Stimulated activated CD4-positive, alpha-beta T cell treated with anti-CD3 and anti-CD28 coated beads, Interleukin-15, amount 100 ng/mL, for 1 hour (primary cell): ENCODE data around the gene LMAN1.

Source experiments
- DNase-seq, 2 donors: peaks; one replicate each; pipeline ENCODE4 v3.0.0-alpha.2; 2020; ENCODE audit warnings: low read depth in 1 of 2, low spot score in 1 of 2

The LMAN1 gene

DNA sequence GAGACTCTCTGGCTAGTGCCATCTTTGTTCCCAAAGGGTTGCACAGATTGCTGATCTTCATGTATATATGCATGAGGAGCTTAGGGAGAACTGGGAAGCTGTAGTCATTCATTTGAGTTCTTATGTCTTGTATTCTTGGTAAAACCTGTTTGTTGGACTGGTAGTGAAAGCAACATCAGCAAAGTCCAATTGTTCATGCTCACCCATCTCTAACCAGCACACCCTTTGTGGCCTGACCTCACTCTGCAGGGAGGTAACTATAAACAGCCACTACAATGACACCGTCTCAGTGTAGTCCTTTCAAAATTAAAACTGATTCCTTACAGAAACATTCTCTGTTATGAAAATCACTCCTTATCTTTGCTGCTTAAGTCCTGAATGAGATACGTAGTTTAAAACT, 13.9 kb upstream of the LMAN1 start:
- no peak for DNase-seq

GRCh38 chr18:59360381-59360780, 1.3 kb upstream of the LMAN1 start:
- DNase-seq: no peak

DNA sequence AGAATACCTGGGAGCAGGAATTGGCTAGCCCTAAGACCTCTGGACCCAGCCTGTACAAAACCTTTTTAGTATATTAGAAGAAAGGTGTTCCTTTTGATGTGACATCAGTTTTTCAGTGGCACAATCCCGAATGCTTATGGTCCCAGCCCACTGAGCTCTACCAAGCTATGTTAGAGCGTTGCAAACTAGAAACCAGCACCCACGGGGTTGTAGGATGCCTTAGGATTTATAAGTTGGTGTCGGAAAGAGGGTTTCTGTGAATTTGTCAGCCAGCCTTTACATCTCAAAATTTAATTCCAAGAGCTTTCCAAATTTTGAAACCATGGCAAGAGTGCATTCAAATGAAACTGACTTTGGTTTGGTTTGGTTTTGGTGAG, 499 bp upstream of the LMAN1 start:
- DNase-seq: no peak

GRCh38 chr18:59358414-59358711, 702 bp downstream of the LMAN1 start:
- no peak for DNase-seq

GRCh38 chr18:59357928-59358327, 1.1 kb downstream of the LMAN1 start:
- no peak for DNase-seq

DNA sequence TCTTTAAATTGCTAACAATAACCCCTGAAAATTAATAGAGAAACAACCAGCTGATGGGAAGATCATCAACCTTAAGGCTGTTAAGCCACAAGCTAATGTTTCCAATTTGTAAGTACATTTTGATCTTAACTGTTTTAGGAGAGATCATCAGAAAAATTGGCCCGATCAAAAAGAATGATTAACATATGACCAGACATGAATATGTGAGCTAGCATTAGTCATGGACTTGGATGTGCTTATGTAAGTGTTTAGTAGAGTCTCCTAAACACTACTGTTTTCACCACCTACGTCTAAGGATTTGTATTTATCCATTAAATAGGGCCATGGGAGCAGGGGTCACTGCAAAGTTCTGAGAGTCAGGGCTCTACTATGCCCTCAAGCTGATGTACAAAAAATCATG, 4.3 kb downstream of the LMAN1 start:
- no peak for DNase-seq

DNA sequence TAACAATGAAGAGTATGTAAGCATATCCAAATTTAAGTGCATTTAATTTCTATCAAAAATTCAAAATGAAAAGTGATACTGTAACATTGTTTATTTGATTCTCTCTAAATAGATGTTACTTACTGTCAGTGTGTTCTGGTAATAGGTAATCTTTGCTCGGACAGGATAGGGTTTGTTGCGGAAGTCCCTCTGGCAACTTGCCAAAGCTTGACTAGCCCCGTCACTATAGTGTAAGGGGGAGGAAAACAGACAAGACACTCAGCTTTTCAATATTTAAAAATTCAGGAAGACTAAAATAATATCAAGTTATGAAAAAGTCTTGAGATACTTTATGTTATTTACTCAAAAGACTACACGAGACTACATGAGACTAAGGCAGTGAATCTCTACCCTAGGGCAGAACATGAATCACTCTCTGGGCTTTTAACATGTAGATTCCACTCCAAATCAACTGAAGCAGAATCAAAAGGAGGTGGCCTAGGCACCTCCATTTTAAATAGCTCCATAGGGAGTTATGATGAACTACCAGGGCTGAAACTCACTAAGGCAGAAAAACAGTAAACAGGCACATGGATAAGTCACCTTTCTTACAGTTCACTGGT, 5.9 kb downstream of the LMAN1 start:
- no peak for DNase-seq

DNA sequence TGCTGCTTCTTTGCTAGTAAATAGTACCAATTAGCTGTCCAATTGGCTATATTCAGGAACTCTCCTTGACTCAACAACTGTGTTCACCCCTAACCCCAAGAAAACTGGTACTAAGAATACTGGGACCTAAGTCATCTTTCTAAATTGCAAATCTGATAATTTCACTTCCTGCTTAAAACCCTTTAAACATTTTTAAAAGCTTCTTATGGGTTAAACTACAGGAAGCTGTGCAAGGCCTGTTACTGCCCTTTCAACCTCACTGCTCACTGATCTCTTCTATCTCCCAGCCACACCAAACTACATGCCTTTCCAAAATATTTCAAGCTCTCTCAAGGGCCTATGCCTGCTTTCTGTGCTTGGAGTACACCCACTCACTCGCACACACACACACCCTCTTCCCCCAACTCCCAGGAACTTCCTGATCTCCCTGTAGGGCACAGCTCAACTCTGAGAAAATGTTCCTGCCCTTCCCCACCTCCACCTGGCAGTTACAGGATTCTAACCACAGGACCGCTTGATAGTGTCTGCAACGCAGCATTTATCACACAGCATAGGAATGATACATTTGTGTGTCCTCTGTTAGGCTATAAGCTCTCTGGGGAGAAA, 6.7 kb downstream of the LMAN1 start:
- no peak for DNase-seq

DNA sequence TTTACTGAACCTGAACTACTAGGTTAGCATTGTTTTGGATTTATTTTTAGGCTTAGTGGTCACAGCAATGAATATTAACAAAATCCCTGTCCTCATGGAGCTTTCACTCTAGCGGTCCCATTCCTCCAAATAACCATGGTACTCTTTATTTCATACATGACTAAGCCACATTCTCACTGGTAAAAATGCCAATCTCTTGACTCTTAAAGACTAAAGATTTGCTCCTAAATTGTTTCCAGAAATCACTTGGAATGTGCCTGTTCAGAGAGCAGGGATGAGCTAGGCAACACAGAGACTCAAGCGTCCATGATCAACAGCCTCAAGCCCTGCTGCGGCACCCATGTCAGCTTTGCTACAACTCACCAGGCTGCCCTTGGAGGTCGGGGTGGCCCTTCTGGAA, 13.5 kb downstream of the LMAN1 start:
- no peak for DNase-seq

DNA sequence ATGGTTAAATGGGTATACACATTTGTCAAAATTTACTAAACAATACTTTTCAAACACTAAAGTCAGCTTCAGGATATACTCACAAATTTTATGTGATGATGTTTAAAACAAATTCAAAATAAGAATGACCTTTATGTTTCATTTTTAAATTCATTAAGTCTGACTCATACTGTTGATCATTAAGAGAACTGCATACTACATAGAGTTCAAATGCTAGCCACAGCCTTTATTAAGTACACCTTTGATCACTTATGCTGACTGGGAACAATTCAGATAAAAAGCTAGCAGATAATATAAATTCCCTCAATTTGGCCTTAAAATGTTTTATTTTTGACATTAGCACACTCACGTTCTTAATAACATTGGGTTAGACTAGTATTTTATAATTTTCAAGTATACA, 14.1 kb downstream of the LMAN1 start:
- no peak for DNase-seq

DNA sequence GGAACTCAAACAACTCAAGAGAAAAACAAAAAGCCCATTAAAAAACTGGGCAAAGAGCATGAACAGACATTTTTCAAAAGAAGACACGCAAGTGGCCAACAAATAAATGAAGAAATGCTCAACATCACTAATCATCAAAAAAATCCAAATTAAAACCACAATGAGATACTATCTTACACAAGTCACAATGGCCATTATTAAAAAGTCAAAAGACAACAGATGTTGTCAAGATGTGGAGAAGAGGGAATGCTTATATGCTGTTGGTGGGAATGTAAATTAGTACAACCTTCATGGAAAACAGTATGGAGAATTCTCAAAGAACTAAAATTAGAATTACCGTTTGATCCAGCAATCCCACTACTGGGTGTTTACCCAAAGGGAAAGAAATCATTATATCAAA, 15.1 kb downstream of the LMAN1 start:
- DNase-seq: no peak

GRCh38 chr18:59340817-59341216, 18.2 kb downstream of the LMAN1 start:
- DNase-seq: no peak

DNA sequence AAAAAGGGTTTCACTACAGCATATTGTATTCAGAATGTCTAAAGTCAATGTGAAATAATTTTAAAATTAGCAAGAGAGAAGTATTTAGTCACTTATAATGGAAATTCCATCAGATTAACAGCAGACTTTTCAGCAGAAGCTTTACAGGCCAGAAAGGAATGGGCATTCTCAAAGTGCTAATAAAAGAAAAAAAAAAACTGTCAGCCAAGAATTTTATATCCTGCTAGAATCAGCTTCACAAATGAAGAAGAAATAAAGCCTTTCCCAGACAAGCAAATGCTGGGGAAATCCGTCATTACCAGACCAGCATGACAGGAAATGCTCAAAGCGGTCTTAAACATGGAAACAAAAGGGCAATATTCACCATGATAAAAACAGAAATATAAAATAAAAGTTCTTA, 18.8 kb downstream of the LMAN1 start:
- no peak for DNase-seq

GRCh38 chr18:59332986-59333385, 26.1 kb downstream of the LMAN1 start:
- DNase-seq: no peak

GRCh38 chr18:59328683-59329082, 30.4 kb downstream of the LMAN1 start:
- no peak for DNase-seq

DNA sequence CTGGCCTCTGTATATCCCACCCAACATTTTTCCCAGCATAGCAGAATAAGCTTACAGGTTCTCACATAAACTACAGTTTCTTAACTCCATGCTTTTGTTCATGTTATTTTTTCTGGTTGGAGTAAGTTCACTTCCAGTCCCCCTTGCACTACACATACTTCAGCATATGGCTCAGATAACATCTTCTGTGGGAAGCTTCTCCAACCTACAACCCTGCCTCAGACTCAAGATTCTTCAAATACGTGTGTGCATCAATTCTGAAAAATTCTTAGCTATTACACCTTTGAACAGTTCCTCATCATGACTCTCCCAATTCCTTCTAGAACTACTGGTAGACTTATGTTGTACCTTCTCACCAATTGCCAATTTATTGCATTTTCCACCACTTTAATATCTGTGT, 33.1 kb downstream of the LMAN1 start:
- no peak for DNase-seq

GRCh38 chr18:59324623-59324971, 34.5 kb downstream of the LMAN1 start:
- no peak for DNase-seq

DNA sequence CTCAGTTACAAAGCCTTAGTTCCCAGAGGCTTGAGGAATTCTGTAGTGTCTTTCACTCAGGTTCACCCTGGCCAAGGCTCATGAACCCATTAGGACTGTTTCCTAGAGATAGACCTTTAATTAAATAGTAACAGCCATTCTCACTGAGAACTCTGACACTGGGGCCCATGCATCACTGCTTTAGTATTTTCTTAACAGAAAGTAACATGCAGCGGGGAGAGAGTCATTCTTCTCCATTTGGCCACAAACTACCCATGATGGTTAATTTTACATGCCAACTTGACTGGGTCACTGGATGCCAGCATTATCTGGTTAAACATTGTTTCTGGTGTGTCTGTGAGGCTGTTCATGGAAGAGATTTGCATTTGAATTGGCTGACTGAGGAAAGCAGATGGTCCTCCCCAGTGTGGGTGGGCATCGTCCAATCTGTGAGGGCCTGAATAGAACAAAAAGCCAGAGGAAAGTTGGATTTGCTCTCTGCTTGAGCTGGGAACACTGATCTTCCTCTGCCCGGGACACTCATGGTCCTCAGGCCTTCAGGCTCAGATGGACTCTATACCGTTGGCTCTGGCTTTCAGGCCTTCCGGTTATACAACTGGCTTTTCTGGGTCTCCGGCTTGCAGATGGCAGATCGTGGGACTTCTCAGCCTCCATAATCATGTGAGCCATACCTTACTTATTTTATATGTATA, 35.0 kb downstream of the LMAN1 start:
- no peak for DNase-seq

- DNase-seq: no peak
Measured at GRCh38 chr18:59318460-59319050, 40.5 kb downstream of the LMAN1 start, which contains the start of gene CPLX4. Gene CPLX4, minus strand, starts transcription at chr18:59318649. Its CDS starts 187 bp downstream, at chr18:59318462.

DNA sequence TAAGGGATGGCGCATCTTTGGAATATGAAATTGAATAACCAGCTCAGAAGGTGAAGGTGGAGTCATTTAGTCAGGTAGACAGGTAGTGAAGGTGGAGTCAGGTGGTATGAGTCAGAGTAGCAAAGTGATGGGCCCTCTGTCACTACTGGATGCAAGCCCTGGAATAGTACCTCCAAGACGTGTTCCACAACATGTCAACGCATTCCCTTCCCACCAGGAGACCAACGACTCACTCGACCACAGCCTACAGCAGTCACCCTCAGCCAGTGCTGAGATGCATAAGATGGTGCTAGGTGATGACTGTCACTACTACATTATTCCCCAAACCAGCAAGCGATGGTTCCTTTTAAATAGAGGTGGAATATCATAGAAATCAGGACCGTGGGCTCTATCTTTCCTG, 47.4 kb downstream of the LMAN1 start:
- DNase-seq: no peak

DNA sequence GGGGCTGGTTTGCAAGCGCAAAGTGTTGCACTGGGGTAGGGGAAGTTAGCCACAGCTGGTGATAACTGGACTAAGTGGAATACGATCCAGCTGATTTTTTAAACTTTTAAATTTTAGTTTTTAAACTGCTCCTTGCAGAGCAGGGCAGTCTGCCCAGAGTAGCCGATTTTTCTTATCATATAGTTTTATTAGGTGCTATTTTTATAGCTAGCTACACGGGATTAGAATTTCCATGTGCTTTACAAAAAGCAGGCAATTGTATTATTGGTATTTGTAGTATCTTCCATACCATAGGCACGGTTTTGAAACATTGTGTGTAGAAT, 50.2 kb downstream of the LMAN1 start:
- no peak for DNase-seq

- DNase-seq: peak; percentile 44 to 72
Measured at GRCh38 chr18:59308248-59308937, 50.7 kb downstream of the LMAN1 start.
